ENCODE measurements around the gene ACSF3.
"Not testable (repeated sequence)": the region's sequence is repeated elsewhere in the genome, so short reads cannot be mapped to it uniquely, and the experiment has no call there.

ACSF3 gene

GRCh38 chr16:89178453-89179147 is 84.9 kb downstream of the ACSF3 start:
- no peak for FAIRE-seq

- FAIRE-seq: no peak
Observed at GRCh38 chr16:89179148-89179484, 85.5 kb downstream of the ACSF3 start.

GRCh38 chr16:89179656-89180315 is 86.1 kb downstream of the ACSF3 start:
- no peak for FAIRE-seq

GRCh38 chr16:89183463-89183862 is 89.8 kb downstream of the ACSF3 start:
- no peak for FAIRE-seq

GRCh38 chr16:89183975-89184676 is 90.5 kb downstream of the ACSF3 start:
- no peak for FAIRE-seq

GRCh38 chr16:89184677-89184932 is 91.0 kb downstream of the ACSF3 start:
- no peak for FAIRE-seq

GRCh38 chr16:89184933-89185794 is 91.5 kb downstream of the ACSF3 start:
- no peak for FAIRE-seq

- FAIRE-seq: not testable (repeated sequence)
Observed at GRCh38 chr16:89185887-89186592, 92.4 kb downstream of the ACSF3 start.

GRCh38 chr16:89186593-89187031 is 93.0 kb downstream of the ACSF3 start:
- not testable (repeated sequence) for FAIRE-seq

- FAIRE-seq: no peak
Observed at GRCh38 chr16:89187032-89187769, 93.5 kb downstream of the ACSF3 start.

GRCh38 chr16:89187770-89188392 is 94.2 kb downstream of the ACSF3 start:
- no peak for FAIRE-seq

GRCh38 chr16:89188471-89189357 is 95.1 kb downstream of the ACSF3 start:
- FAIRE-seq: not testable (repeated sequence)

- no peak for FAIRE-seq
Observed at GRCh38 chr16:89189358-89190025, 95.8 kb downstream of the ACSF3 start.

GRCh38 chr16:89190150-89190958 is 96.7 kb downstream of the ACSF3 start:
- no peak for FAIRE-seq

GRCh38 chr16:89191033-89191900 is 97.6 kb downstream of the ACSF3 start:
- FAIRE-seq: no peak

GRCh38 chr16:89191901-89192185 is 98.2 kb downstream of the ACSF3 start:
- no peak for FAIRE-seq

GRCh38 chr16:89192186-89192955 is 98.7 kb downstream of the ACSF3 start:
- not testable (repeated sequence) for FAIRE-seq

All from islet of Langerhans (tissue), 1 donor.